Epithelial cell of prostate (primary cell): ENCODE data around the gene EZH2.

Source experiments
- DNase-seq: peaks from one replicate; pipeline ENCODE4 v3.0.0-alpha.2; 2011; ENCODE audit warnings: low read depth, low spot score
- H3K27ac ChIP-seq: fragments of 450-650 bp; 2 replicates; pipeline ENCODE4 v1.5.1; 2017; ENCODE audit warnings: mild to moderate bottlenecking

EZH2 gene

DNA sequence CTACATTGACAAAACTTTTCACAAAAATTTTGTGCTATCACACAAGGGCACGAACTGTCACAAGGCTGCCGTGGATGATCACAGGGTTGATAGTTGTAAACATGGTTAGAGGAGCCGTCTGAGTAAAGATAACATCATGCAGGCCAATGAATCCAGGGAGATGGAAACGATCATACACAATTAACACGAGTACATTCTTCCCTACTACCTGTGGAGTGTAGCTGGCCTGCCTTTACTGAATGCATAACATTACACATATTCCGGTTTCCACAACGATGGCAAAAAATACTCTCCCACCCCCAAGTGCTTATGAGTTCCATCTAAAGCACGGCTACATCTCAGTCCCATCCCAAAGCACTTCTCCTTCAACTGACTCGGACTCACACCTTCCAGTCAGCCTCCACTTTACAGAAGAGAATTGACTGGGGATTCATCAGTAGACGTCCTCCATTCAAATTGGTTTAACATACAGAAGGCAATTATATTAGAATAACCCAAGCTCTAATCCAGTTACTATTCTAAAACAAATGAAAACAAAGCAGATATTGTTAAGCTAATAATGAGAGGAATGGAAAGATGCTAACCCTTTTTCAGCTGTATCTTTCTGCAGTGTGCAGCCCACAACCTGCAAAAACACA is 69.0 kb downstream of the EZH2 start:
- no peak for DNase-seq

DNA sequence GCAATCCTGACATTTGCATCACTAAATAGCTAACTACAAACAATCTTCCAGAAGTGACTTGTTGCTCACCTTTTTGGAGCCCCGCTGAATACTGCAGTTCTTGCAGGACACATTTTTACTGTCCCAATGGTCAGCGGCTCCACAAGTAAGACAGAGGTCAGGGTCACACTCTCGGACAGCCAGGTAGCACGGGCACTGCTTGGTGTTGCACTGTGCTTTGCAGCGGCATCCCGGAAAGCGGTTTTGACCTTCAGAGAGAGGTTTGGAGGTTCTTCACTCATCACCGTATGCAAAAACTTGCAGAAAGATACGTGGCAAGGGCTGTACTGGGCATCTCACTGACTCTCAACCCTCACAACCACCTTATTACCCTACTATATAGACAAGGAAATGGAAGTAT is 70.2 kb downstream of the EZH2 start:
- no peak for DNase-seq
- H3K27ac ChIP-seq: no peak overlapping the region

More for the DNA sequence above, 69.0 kb downstream of the EZH2 start:
- peak overlapping the region; percentile 17 for H3K27ac ChIP-seq

DNA sequence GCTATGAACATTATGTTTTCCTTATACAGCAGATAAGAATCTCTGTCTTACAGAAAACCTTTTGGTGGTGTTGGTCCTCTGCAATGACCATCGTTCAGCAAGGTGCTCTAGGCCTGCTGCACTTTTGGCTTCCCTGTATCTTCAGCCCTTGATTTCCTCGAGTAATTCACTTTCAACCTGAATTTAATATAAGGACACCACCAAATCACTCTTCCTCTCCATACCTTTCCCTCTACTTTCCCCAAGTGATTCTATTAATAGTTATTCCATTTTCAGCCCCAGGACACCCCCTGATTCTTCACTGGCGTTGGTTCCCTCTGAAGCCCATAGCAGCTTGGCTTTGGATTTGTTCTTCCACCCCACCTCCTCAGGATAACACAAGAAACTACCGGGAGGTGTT is 72.2 kb downstream of the EZH2 start:
- no peak for DNase-seq
- no peak overlapping the region for H3K27ac ChIP-seq

DNA sequence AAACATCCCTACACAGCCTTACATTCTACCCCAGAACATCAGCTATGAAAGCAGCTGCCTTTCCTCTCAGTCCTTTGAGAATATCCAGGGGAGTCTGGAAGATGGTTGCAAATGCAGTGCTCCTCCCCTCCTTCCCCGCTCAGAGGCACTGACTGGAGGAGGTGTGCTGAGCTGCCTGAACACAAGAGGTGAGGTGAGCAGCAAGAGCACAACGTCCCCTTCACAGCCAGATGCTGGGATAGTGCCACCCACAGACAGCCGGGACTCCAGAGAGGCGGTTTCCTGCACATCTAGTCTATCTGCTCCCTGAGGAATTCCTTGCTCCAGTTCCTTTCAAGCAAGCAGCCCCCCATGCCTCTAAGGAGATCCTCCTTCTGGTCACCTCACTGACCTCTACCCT is 74.2 kb downstream of the EZH2 start:
- DNase-seq: no peak
- no peak overlapping the region for H3K27ac ChIP-seq

DNA sequence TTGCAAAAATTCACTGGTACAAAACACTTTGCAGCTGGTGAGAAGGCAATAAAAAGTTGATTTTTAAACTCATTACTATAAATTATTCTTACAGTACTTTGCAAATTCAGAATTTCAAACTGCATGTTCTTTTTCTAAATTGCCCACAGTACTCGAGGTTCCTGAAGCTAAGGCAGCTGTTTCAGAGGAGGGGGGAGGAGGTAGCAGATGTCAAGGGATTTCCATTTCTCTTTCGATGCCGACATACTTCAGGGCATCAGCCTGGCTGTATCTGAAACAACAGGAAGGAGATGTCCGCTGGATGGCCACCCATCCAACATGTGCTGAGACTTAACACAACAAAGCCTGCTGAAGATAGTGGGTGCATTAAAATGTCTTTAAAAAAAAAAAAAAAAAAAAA is 76.7 kb downstream of the EZH2 start:
- no peak for DNase-seq
- no peak overlapping the region for H3K27ac ChIP-seq

DNA sequence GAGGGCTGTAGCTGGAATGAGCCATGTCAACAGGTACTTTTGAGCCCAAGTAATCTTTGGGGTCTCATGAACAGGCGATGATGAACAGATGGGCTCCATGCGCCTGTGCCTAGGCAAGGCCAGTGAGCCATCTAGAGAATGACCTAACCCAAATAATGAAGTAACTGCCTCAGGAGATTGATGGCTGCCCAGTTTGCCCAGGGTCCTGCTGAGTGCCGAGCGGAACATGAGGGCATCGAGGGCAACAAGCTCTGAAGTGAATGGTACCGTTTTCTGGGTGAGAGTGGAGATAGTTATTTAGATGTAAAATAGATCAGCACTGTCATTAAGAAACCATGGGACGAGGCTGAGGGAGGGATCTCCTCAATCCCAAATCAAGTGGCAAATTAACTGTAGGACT is 77.9 kb downstream of the EZH2 start:
- no peak overlapping the region for H3K27ac ChIP-seq
- DNase-seq: no peak

DNA sequence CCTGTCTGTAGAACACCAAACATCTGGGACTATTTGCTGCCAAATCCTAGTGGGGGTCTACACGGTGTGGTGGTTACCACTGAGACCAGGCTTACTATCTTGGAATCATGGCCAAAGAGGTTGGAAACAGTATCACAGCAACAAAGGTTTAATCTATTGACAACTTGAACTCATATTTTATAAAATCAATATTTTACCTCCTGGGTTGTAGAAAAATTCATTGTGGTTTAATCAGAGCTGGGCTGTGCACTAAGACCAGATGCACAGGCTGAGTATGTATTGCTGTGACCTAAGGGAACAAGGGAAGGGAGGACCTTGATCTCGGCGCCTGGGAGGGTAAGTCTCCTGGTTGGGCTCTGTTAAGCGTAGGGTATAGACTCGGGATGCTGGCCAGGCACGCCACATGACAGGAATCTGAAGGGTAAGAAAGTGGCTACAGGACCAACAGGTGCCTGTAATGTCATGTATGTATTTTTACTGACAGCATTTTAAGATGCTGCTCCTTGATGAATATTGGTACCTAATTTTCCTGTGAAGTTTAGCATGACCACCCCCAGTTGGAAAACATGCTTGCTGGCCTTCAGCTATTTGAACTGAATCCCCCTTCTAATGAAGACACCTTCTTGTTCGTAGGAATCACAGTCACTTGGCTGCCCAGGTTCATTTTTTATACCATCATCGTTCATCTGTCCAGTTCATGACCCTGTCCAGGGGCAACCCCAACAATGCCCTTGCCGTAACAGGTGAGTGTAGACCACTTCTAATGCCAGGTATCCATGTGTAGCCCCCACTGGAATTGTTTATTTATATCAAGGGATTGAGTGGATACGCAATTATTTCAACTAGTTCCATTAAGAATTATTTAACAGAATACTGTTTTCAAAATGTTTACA is 79.5 kb downstream of the EZH2 start:
- DNase-seq: no peak
- H3K27ac ChIP-seq: no peak overlapping the region

DNA sequence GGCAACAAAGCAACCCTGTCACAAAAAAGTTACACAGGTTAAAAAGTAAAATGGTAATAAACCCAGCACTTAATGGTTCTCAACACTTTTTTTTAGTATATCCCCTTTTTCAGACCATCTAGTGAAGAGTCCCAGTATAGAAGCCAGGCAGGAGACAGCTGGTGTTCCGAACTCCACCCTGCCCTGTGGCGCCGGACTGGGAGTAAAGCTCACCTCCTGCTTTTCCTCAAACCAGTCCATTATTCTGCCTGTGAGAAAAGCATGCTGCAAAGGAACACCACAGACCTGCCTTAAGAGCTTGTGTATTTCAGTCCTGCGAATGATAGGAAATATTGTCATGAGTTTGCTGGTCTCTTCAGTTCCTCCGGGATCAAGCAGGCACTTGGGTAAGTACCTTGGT is 81.0 kb downstream of the EZH2 start:
- H3K27ac ChIP-seq: no peak overlapping the region
- no peak for DNase-seq

DNA sequence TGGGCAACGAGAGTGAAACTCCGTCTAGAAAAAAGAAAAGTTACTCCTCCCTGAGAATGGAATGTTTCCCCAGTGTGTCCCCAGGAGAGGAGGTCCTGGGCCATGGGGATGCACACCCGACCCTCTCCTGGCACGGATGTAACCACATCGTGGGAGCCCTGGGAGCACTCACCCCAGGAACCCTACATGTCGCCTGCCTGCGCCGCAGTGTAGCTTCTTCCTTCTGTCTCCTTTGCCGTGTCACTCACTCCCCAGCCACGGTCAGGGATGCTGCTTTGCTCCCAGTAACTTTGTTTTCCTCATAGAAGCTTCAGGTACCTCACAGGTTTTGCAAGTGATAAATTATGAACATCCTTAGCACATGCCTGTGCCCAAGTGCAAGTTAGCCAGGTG is 82.0 kb downstream of the EZH2 start:
- DNase-seq: no peak
- H3K27ac ChIP-seq: no peak overlapping the region

DNA sequence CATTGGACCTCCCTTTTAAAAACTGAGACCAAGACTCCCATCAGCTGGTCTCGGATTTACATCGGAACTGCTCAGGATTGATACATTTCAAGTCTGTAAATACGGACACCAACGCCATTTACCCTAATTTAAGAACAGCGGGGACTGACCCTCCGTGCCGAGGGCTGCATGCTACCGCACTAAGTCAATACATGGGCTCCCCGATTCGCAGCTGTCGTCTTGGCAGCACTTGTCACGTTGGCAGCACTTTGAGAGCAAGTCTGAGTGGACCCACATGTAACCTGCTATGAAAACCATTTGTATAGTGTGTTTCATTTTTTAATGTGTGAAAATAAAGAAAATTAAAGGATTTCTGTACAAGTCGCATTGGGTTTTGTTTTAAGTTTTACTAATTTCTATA is 83.4 kb downstream of the EZH2 start:
- no peak for DNase-seq
- no peak overlapping the region for H3K27ac ChIP-seq

DNA sequence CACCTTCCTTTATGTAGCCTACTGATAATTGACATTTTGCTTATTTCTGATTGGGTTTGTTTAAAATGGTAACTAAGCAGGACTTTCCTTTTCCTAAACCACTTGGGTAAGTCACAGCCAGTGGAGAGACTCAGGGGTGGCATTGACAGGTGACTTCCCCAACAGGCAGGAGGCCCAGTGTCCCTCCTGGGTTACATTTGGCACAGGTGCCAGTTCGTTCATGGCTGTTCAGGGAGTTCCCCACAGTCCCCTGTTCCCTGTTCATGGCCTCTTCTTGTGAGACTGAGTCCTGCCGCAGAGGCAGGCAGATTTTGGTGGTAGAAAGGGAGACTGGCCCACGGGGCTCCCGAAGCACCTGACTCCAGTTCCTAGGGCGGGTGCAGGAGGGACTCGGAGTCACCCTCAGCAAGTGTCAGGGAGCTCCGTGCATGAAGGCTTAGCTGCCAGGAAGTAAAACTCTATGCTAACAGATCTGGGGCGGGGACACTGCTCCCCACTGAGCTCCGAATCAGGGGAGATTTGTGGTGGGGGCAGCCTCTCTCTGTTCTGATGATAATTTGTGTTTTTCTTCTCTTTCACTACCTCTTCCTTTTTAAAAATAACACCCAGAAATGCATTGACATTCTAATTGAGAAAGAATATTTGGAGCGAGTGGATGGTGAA is 84.1 kb downstream of the EZH2 start:
- H3K27ac ChIP-seq: no peak overlapping the region
- no peak for DNase-seq

DNA sequence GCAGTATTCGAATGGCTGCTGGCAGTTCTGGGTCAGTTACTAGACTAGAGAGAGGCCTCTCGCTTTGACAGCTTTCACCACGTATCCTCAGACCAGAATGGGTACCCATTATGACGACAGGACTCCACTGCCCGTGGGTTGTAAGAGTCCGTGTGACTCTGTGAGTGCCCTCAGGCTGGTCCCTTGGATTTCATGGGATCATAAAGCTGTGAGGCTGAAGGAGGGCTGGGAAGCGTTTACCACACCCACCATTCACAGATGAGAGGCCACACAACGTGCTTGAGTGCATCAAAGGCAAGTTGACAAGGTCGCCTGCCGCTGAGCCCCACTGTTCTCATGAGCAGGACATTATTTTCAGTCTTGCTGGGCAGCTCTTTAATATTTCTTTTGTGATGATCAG is 87.2 kb downstream of the EZH2 start:
- no peak for DNase-seq
- H3K27ac ChIP-seq: no peak overlapping the region

DNA sequence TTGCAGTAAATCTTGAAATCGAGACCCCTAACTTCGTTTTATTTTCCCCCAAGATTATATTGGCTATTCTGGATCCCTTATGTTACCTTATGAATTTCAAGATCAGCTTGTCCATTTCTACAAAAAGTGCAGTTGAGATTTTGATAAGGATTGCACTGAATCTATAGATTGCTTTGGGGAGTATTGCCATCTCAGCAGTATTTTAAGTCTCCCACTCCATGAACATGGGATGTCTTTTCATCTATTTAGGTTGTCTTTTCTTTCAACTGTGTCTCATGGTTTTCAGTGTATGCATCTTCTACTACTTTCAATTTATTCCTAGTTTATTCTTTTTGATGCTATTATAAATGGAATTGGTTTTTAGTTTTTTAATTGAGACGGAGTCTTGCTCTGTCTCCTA is 89.6 kb downstream of the EZH2 start:
- DNase-seq: no peak
- H3K27ac ChIP-seq: no peak overlapping the region

DNA sequence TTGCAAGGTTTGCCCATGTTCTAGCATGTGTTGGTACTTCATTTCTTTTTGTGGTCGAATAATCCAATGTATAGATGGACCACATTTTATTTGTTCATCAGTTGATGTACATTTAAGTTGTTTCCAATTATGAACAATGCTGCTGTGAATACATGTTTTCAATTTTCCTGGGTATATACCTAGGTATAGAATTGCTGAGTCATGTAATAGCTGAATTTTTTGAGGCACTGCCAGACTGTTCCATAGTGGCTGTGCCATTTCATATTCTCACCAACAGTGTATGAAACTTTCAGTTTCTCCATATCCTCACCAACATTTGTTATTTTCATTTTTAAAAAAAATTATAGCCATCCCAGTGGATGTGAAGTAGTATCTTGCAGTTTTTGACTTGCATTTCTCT is 90.5 kb downstream of the EZH2 start:
- no peak overlapping the region for H3K27ac ChIP-seq
- no peak for DNase-seq

DNA sequence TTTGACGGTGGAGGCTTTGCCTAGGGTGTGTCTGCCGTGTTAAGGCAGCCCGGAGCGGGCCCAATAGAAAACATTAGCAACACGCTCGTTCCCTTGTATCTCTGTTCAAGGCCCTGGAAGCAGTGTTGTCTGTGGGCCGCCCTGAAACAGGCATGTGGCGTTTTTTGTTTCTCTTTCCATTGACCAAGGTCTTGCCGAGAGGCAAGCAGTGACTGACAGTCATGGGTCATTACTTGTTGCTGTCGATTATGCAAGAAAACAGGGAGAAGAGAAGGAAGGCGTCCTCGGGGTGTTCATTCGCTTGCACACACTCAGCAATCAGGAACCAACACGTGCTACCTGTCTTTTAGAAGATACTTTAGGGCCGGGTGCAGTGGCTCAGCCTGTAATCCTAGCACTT is 92.5 kb downstream of the EZH2 start:
- H3K27ac ChIP-seq: no peak overlapping the region
- no peak for DNase-seq

DNA sequence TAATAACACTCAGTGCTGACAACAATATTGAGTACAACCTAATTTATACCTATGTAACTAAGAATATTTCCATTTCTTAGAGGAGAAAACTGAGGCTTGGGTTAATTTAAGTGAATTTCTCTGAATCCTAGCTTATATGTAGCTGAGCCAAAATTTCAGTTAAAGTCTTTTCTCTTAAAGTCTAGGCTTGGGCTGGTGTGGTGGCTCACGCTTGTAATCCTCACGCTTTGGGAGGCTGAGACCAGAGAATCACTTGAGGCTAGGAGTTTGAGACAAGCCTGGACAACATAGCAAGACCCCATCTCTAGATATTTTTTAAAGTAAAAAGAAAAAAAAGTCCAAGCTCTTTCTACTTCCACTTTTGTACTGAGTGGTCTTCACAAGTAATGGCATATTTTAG is 93.2 kb downstream of the EZH2 start:
- H3K27ac ChIP-seq: no peak overlapping the region
- no peak for DNase-seq

DNA sequence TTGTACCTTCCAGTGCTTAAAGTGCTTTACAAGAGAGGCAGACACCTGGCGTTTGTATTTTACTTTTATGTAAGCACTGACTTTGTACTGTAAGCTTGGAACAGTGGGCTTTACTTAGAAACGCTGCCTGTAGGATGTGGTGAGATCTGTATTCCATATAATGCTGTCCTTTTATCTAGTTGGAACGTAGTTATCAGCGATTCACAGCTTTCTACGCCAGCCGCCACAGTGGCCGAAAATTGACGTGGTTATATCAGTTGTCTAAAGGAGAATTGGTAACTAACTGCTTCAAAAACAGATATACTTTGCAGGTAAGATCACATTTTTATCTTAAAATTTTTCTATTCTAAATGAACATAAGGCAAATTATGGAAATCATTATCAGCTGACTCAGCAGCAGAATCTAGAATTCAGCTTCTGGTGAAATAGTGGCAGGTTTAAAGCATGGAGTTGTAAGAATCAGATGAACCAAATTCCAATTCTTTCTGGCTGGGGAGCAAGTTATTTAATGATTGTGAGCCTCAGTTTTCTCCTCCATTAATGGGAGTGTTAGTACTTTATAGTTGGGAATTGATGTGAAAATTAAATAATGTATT is 93.9 kb downstream of the EZH2 start:
- DNase-seq: no peak
- no peak overlapping the region for H3K27ac ChIP-seq

DNA sequence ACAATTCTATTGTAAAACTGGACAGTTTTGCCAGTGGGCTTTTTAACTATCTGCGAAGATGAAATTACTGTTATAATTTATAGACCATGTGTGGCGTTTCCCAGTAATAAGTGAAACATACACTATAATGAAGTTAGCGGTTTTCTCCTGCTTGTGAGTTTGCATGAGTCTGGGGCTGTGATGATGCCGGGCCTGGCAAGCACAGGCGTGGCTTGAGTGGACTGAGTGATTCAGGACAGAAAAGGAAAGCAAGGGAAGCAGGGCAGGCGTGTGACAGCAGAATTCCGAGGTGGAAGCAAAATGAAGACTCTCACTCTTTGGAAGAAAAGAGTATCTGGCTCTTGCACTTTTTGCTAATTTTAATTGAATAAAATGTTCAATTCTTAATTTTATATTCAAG is 94.9 kb downstream of the EZH2 start:
- H3K27ac ChIP-seq: no peak overlapping the region
- DNase-seq: no peak

DNA sequence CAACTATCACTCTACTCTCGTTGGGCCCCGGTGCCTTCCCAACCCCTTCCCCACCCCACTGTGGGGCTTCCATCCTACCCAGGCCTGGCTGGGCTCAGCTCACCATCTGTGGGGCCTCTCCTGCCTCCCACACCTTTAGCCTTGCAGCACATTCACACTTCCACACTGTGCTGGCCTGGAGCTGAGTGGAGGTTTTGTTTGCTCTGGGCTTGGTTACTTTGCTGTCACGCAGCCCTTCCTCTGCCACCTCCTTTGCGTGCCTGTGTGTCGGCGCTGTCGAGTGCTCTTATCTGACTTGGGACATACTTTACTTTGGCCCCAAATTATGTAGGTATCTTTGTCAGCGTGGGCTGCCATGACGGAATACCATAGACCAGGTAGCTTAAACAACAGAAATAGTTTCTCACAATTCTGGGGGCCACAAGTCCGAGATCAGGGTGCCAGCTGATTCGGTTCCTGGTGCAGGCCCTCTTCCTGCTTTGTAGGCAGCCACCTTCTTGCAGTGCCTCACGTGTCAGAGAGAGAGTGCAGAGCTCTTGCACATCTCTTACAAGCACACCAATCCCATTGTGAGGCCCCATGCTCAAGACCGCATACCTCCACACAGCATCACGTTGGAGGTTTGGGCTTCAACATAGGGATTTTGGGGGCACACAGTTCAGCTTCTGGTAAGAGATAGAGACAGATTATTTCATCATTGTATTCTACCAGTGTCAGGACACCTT is 96.4 kb downstream of the EZH2 start:
- DNase-seq: no peak
- no peak overlapping the region for H3K27ac ChIP-seq

DNA sequence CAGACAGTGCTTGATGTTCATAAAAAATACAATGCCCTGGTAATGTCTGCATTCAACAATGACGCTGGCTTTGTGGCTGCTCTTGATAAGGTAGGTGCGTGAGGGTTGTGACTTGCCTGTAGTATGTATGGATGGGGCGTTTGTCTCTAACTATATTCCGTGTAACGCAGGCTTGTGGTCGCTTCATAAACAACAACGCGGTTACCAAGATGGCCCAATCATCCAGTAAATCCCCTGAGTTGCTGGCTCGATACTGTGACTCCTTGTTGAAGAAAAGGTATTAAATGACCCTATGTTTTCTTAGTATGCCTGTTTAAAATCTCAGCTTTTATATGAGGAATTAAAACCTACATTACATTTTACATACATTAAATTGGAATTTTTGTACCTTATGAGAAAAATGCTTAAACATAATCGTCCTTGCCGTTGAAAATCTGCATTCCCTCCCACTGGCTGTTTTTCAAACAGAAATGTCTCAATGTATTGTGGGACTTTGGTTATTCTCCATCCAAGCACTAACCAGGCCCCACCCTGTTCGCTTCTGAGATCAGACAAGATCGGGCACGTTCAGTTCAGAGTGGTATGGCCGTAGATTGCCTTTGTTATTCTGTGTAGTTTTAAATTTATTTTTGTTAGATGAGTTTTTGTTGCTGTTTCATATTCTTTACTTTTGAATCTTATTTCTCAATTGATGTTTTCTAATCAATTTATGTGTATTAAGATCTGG is 100.1 kb downstream of the EZH2 start:
- DNase-seq: peak; percentile 41
- H3K27ac ChIP-seq: peak overlapping the region; percentile 55
